Muscle layer of duodenum (tissue), 2 donors: ENCODE measurements around the gene IGSF21.

Experiments
- H3K27ac ChIP-seq: one replicate; pipeline ENCODE4 v1.7.0; 2013; ENCODE audit warnings: mild to moderate bottlenecking, low read length
- H3K27me3 ChIP-seq: one replicate; pipeline ENCODE4 v1.7.0; 2013; ENCODE audit warnings: low read depth, mild to moderate bottlenecking, control low read depth, low read length
- H3K36me3 ChIP-seq, 2 donors: one replicate each; pipeline ENCODE4 v1.7.0; 2013; ENCODE audit warnings: low read length in 2 of 2, control low read depth in 1 of 2, mild to moderate bottlenecking in 1 of 2; ENCODE audit not compliant: insufficient read depth in 2 of 2, control insufficient read depth in 1 of 2
- H3K4me1 ChIP-seq, 2 donors: one replicate each; pipeline ENCODE4 v1.7.0; 2013; ENCODE audit warnings: low read length in 2 of 2, mild to moderate bottlenecking in 2 of 2, control low read depth in 1 of 2, moderate library complexity in 1 of 2; ENCODE audit not compliant: insufficient read depth in 2 of 2, control insufficient read depth in 1 of 2
- H3K4me3 ChIP-seq, 2 donors: one replicate each; pipeline ENCODE4 v1.7.0; 2013; ENCODE audit warnings: low read length in 2 of 2, low read depth in 1 of 2, mild to moderate bottlenecking in 1 of 2
- H3K9me3 ChIP-seq, 2 donors: one replicate each; pipeline ENCODE4 v1.7.0; 2013; ENCODE audit warnings: low read length in 2 of 2, control low read depth in 1 of 2, mild to moderate bottlenecking in 1 of 2; ENCODE audit not compliant: control insufficient read depth in 1 of 2
- donor health status: healthy.

IGSF21 gene

DNA sequence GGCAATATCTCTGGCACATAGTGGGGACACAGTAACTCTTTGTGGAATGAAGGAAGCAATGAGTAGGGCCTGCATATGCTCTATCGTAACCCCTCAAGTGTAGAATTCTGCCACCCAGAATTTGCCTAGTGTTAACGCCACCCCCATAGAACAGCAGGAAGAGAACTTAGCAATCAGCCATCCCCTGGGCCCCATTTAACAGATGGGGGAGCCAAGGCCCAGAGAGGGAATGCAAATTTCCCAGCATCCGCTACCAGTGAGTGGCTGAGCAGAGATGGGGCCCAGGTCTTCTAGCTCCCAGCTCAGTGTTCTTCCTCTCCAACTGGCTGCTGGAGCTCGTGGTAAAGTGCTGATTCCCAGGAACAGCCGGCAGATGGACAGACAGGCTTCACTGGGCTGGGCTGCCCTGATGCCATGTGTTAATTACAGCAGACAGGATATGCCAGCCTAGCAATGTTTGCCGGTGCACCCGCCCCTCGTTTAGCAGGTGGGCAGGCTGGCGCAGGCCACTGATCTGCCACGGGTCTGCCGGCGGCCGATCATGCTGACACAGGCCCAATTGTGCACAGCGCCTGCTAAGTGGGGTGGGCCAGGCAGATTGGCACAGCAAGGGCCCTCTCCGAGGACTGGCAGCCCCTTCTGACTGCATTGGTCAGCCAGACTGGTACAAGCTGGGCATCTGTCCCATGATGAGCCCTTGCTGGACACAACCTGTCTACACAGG is 171.9 kb downstream of the IGSF21 start:
- no peaks in the 10 kb centered on the region for H3K27me3 ChIP-seq
- no peak overlapping the region for H3K27ac ChIP-seq
- H3K4me3 ChIP-seq, result no peak overlapping the region
- no peaks in the 10 kb centered on the region for H3K36me3 ChIP-seq
- no peaks in the 10 kb centered on the region for H3K4me1 ChIP-seq
- no peaks in the 10 kb centered on the region for H3K9me3 ChIP-seq

DNA sequence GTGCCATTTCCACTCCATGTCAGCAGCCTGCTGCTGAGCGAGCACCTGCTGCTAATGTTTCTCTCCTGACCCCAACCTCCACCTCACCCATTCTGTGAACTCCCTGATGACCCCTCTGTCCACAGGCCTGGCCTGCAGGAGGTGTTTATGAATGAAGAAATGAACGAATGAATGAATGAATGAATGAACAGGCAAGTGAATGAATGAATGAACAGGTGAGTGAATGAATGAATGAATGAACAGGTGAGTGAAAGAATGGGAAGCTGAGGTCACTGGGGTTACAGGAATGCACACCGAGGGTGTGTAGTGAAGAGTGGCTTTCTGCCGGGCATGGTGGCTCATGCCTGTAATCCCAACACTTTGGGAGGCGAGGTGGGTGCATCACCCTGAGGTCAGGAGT is 173.4 kb downstream of the IGSF21 start:
- Histone ChIP-seq H3K4me3 (no peak overlapping the region), H3K9me3 (no peaks in the 10 kb centered on the region), H3K27me3 (no peaks in the 10 kb centered on the region), H3K4me1 (no peaks in the 10 kb centered on the region), H3K36me3 (no peaks in the 10 kb centered on the region), H3K27ac (no peak overlapping the region)

DNA sequence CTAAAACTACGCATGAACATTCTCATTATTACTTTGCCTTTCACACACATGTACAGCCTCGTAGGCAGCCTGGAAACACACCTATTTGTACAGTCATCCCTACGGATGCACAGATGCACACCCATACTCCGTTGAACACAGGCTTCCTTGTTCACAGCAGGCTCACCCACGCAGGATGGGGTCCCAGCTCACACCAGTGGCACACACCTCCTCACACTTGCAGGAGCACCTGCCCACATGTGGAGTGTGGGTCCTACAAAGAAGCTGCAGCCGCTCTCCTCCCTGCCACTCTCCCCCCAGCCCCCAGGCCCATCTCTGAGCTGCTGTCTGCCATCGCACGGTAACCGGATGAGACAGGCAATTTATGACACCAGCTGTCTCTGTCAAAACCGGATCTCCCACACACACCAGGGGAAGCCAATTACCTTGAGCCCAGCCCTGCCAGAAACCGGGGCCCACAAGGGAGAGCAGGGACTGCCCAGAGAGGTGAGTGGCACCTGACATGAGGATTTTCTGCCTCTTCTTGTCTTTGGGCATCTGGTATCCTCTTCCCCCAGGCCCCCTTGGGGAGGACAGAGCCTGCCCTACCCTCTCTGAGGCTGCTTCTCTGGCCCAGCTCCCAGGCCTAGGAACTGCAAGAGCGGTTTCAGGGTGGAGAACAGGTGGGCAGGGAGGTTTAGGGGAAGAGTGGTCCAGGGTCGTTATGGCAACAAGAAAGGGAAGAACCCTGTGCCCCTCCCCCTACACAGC is 175.4 kb downstream of the IGSF21 start:
- no peaks in the 10 kb centered on the region for H3K9me3 ChIP-seq
- no peaks in the 10 kb centered on the region for H3K27me3 ChIP-seq
- H3K27ac ChIP-seq, result no peak overlapping the region
- H3K4me3 ChIP-seq, result no peak overlapping the region
- H3K36me3 ChIP-seq, result no peaks in the 10 kb centered on the region
- H3K4me1 ChIP-seq, result no peaks in the 10 kb centered on the region

DNA sequence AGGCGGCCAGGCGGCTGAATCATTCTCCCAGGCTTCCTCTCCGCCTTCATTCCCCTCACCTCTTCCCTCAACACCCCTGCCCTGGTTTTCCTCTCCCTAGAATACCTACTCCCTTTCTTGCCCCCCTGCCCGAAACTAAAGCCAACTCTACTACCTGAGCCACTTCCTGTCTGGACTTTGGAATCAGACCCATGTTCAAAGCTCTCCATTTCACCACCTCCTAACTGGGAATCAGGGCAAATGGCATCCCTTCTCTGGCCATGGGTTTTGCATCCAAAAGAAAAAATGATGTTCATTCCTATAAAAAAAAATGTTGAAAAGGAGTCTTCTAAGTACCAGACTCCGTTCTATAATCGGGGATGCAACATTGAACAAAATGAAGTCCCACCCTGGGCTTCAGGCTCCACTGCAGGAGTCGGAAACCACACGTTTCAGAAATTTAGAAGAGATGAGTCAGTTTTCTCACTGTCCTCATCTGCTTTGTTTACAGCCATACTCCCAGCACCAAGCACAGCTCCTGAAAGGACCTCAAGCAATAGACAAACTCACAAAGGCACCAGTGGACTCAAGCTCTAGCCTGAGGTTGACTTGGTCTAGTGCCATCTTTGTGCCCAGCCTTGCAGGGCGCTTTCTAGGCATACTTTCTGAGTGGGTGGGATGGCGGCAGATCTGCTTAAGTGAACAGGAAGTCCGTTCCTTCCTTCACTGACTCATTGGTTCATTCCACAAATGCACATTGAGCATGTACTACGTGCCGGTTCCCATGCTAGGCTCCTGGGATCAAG is 176.2 kb downstream of the IGSF21 start:
- no peaks in the 10 kb centered on the region for H3K4me1 ChIP-seq
- H3K36me3 ChIP-seq, result no peaks in the 10 kb centered on the region
- no peaks in the 10 kb centered on the region for H3K27me3 ChIP-seq
- no peaks in the 10 kb centered on the region for H3K9me3 ChIP-seq
- H3K4me3 ChIP-seq, result no peak overlapping the region
- H3K27ac ChIP-seq, result no peak overlapping the region

DNA sequence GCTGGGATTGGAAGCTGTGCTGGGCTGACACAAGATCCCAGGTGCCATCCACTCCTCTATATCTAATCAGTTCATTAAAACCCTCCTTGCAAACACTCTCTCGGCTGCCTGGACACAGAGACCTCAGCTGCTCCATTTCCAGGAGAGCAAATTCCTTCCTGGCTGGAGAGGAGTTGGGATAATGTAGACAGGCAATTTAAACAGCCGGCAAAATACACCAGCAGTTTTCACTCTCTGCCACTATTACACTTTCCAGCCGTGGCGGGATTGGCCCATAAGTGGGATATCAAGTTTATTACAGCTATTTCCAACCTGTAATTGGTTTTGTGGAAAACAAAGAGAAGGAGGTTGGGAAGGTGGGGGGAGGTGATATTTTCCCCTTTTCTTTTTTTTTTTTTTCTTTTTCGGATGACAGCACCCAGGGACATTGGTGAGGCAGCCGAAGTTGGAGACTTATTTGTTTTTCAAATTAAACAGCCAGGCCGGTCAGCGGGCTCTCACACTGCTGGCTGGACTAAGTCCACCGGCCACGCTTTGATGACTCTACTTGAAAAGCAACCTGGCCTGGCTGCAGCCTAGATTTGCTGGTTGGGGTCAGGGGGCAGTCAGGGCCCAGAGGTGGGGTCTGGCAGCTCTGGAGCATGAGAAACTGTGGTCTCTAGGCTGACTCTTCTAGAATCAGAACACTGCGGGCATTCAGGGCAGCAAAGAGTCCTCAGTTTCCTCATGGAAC is 177.4 kb downstream of the IGSF21 start:
- Histone ChIP-seq H3K36me3 (no peaks in the 10 kb centered on the region), H3K27me3 (peaks cover 2% of the 10 kb centered on the region), H3K4me1 (no peaks in the 10 kb centered on the region), H3K4me3 (no peak overlapping the region), H3K27ac (no peak overlapping the region), H3K9me3 (no peaks in the 10 kb centered on the region)

DNA sequence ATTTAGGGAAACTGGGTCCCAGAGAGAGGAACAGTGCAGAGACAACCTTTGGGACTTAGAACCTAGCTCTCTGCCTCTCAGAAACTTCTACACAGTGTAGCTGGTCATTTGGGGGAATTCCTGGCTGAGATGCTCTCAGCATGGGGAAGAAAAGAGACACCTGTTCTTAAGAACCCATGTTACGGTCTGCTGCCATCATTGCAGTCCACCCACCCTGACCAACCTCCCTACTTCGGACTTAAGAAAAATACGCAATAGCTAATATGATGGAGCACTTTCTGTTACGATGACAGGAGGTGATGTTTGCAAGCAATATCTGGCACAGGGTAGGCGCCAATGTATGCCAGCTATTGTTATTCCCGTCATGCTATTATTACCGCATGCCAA is 177.9 kb downstream of the IGSF21 start:
- Histone ChIP-seq H3K27me3 (peaks cover 5% of the 10 kb centered on the region), H3K4me3 (no peak overlapping the region), H3K4me1 (no peaks in the 10 kb centered on the region), H3K9me3 (no peaks in the 10 kb centered on the region), H3K27ac (no peak overlapping the region), H3K36me3 (no peaks in the 10 kb centered on the region)

DNA sequence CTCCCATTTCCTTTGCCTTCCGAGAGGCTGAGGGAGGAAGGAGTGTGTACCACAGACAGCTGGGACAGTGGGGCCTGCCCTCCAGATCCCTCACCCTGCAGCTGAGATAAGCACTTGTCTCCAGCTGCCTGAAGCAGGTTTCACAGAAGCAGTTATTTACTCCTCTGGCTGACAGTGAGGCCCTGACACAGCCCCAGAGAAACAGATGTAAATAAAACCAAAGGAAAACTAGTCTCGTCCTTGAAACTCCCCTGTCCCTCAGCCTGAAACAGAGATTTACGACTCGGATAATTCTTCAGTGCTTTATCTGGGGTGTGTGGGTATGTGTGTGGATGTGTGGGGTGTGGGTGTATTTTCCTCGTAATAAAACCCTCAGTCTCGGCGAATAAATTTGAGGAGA is 181.1 kb downstream of the IGSF21 start:
- Histone ChIP-seq H3K27me3 (peaks cover 10% of the 10 kb centered on the region), H3K4me3 (no peak overlapping the region), H3K36me3 (no peaks in the 10 kb centered on the region), H3K4me1 (no peaks in the 10 kb centered on the region), H3K27ac (no peak overlapping the region), H3K9me3 (no peaks in the 10 kb centered on the region)

DNA sequence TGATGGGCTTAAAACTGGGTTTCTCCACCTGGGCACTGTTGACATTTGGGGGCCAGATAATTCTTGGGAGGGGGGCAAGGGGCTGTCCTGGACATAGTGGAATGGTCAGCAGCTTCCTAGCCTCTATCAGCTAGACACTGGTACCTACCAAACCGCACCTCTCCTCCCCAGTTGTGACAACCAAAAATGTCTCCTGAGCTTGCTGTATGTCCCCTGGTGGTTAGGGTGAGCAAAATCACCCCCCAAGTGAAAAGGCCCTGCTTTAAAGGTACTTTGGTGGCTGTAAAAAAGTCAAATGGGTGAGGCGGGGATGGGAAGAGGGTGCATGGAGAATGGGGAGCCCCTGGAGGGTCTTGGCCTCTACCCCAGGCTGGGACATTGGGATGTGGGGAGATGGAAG is 182.0 kb downstream of the IGSF21 start:
- no peaks in the 10 kb centered on the region for H3K9me3 ChIP-seq
- H3K36me3 ChIP-seq, result no peaks in the 10 kb centered on the region
- H3K4me3 ChIP-seq, result no peak overlapping the region
- H3K27me3 ChIP-seq, result peaks cover 12% of the 10 kb centered on the region
- H3K27ac ChIP-seq, result no peak overlapping the region
- H3K4me1 ChIP-seq, result no peaks in the 10 kb centered on the region

DNA sequence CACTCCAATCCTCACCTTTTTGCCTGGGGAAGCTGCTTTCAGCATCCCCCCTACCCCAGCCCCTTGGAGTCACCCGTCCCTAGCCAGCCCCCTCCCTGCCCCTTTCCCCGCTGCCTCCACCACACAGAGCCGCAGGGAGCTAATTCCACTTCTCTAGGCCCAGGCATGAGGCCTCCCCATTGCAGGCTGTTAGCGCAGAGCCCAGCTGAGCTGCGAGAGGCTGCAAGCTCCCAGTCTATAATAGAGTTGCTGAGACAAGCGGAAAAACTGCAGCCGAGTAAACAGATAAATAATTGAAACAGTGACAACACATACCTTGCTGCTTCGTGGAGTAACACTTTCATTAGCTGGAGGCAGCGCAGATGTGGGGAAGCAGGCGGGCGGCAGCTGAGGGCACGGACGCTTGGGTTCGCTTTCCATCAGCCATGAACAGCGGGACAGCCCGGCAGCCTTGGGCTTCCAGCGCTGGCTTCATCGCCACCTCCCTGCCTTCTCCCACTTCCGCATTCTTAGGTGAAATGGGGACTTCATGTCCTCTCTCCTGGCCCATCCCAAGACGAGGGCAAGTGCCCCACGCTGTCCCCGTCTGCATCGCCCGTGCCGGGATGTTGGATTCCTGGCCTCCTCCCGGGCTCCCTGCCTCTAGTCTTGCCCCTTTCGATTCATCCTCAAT is 183.3 kb downstream of the IGSF21 start:
- Histone ChIP-seq H3K9me3 (no peaks in the 10 kb centered on the region), H3K4me1 (no peaks in the 10 kb centered on the region), H3K27ac (no peak overlapping the region), H3K27me3 (peaks cover 14% of the 10 kb centered on the region), H3K36me3 (no peaks in the 10 kb centered on the region), H3K4me3 (no peak overlapping the region)

DNA sequence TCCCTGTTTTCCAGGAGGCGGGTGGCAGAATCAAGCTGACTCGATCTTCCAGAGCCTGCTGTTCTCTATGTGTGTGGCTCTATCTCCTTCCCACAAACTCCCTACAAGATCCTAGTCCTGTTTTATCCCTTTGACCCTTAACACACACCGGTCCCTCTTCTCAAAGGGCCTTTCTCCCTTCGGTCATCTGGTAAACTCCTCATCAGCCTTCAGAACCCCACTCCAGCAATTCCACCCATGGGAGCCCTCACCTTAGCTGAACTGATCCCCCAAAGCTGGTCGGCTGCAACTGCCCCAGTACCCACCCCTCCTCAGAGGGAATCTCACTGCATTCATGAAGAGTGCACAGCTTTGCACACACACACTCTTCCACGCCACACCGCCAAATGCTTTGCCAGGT is 184.9 kb downstream of the IGSF21 start:
- Histone ChIP-seq H3K36me3 (no peaks in the 10 kb centered on the region), H3K9me3 (no peaks in the 10 kb centered on the region), H3K27ac (no peak overlapping the region), H3K4me3 (no peak overlapping the region), H3K27me3 (peaks cover 14% of the 10 kb centered on the region), H3K4me1 (no peaks in the 10 kb centered on the region)
